Left ventricle myocardium inferior (tissue), 1 donor: ENCODE results near the gene SASH1. TPM values are rescaled to one million over a fixed set of nuclear protein-coding genes. Genes with fewer than 3 reads are reported as not detected.

ENCODE experiments used
- DNase-seq: peaks from one replicate; pipeline ENCODE4 v3.0.0-alpha.2; 2020
- H3K27ac ChIP-seq: fragments of 200-600 bp; replicated peaks from 2 replicates; pipeline ENCODE4 v1.8.0; 2021
- H3K27me3 ChIP-seq: fragments of 200-600 bp; 2 replicates; pipeline ENCODE4 v1.8.0; 2021; ENCODE audit warnings: low read depth
- H3K36me3 ChIP-seq: fragments of 200-600 bp; 2 replicates; pipeline ENCODE4 v1.8.0; 2021
- H3K4me1 ChIP-seq: fragments of 200-600 bp; 2 replicates; pipeline ENCODE4 v1.8.0; 2021
- H3K4me3 ChIP-seq: fragments of 200-600 bp; 2 replicates; pipeline ENCODE4 v1.8.0; 2021; ENCODE audit warnings: mild to moderate bottlenecking, moderate library complexity
- H3K9me3 ChIP-seq: fragments of 200-600 bp; replicated peaks from 2 replicates; pipeline ENCODE4 v1.8.0; 2021
- CTCF ChIP-seq: fragments of 200-600 bp; IDR thresholded peaks from 2 replicates; pipeline ENCODE4 v1.8.0; 2021; ENCODE audit warnings: antibody characterized with exemption, mild to moderate bottlenecking, borderline replicate concordance
- intact Hi-C: fragments of 100-400 bp; cut with micrococcal nuclease; formaldehyde crosslinking; loops from one replicate; pipeline ENCODE4 v1.11.0; 2022
- total RNA-seq: library from RNA; stranded (reverse); fragmentation: NEBNext Ultra II Directional; extraction: Animal tissue kit (Norgen Biotek cat#: 25700); gene quantifications from one replicate; pipeline ENCODE4 v1.2.1, GENCODE V29; 2021
- donor health status: DM: no; HTN: yes; CAD: no; lungs with severe emphysema.

Gene SASH1
- total RNA-seq, 1 donor from 2014 or later, result 22.5 TPM

- peaks cover 75% of the 10 kb centered on the region for H3K4me1 ChIP-seq
- H3K36me3 ChIP-seq, result peaks cover 25% of the 10 kb centered on the region
- no peaks in the 10 kb centered on the region for H3K9me3 ChIP-seq
- intact Hi-C loops, result no loop called here
- H3K27ac ChIP-seq, result peak overlapping the region; percentile 87
- no peaks in the 10 kb centered on the region for H3K27me3 ChIP-seq
- TF ChIP-seq CTCF, result no peak
- DNase-seq, result no peak
- H3K4me3 ChIP-seq, result peak overlapping the region; percentile 40
Observed at GRCh38 chr6:148513145-148514071, 170.8 kb downstream of the SASH1 start.

GRCh38 chr6:148514091-148514845, 171.6 kb downstream of the SASH1 start:
- intact Hi-C loops, result no loop called here
- peaks cover 75% of the 10 kb centered on the region for H3K4me1 ChIP-seq

GRCh38 chr6:148516217-148516616, 173.6 kb downstream of the SASH1 start:
- Histone ChIP-seq H3K36me3 (peaks cover 42% of the 10 kb centered on the region), H3K27ac (peak overlapping the region; percentile 87), H3K4me3 (no peak overlapping the region), H3K27me3 (no peaks in the 10 kb centered on the region), H3K9me3 (no peaks in the 10 kb centered on the region), H3K4me1 (peaks cover 83% of the 10 kb centered on the region)
- DNase-seq, result no peak
- intact Hi-C loops, result no loop called here
- TF ChIP-seq CTCF, result no peak

More at GRCh38 chr6:148514091-148514845, 171.6 kb downstream of the SASH1 start:
- Histone ChIP-seq H3K9me3 (no peaks in the 10 kb centered on the region), H3K4me3 (peak overlapping the region; percentile 40), H3K36me3 (peaks cover 25% of the 10 kb centered on the region), H3K27ac (peak overlapping the region; percentile 87), H3K27me3 (no peaks in the 10 kb centered on the region)
- DNase-seq, result no peak
- no peak for TF ChIP-seq CTCF

- H3K4me3 ChIP-seq, result no peak overlapping the region
Observed at GRCh38 chr6:148516617-148517016, 174.0 kb downstream of the SASH1 start.

More at GRCh38 chr6:148516617-148517016, 174.0 kb downstream of the SASH1 start:
- Histone ChIP-seq H3K9me3 (no peaks in the 10 kb centered on the region), H3K27ac (peak overlapping the region; percentile 87), H3K27me3 (no peaks in the 10 kb centered on the region), H3K36me3 (peaks cover 42% of the 10 kb centered on the region), H3K4me1 (peaks cover 87% of the 10 kb centered on the region)
- intact Hi-C loops, result no loop called here
- DNase-seq, result no peak
- no peak for TF ChIP-seq CTCF
